ENCODE results near the gene SLC38A8.

SLC38A8 gene

DNA sequence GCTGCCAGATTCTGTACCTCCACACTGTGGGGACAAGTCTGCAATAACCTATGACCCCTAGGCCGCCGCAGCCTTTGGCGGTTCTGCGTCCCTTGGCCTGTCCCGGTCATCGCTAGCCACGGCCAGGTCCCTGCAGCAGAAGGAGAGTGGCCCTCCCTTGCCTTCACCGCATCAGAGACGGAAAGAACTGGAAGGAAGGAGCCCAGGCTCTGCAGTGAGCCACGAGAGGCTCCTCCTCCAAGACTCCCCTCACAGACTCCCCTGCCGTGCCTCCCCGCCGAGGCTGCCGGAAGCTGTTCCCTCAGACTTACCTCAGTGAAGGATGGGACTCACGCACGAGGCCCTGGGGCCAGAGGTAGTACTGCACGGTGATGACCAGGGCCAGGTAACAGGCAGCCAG is 11.0 kb downstream of the SLC38A8 start:
- no peak for DNase-seq (ENCODE audit: low spot score)

DNA sequence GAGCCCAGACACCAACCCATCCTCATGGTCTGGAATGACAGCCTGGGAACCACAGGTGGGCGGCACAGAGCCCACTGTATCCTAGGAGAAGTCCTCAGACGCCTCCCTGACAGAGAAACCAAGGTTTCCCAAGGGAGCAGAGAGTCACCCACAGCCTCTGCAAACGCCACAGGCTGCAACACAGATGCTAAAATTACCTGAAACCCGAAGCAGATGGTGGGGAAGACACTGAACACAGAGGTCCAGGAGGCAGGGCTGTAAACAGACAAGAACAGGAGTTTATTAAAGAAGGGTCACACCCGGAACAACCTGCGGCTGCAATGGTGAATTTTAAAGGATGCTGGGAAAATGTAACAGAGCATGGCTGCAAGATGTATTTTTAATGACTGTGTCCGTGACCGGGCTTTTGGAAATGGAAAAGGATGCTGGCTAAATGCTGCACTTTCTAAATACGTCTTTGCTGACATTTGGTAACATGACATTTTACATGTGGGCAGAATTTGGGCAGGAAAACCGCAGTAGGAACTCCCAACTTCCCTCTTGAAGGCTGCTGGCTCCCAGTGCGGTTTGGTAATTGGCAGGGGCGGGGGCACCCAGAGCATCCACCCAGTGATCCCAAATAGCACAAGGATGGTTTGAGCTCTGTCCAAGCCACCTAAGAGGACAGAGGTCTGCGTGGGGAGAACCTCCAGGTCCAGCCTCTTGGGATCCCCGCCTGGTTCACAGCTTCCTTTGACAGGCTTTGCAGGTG is 13.1 kb downstream of the SLC38A8 start:
- DNase-seq (ENCODE audit: low spot score): no peak

DNA sequence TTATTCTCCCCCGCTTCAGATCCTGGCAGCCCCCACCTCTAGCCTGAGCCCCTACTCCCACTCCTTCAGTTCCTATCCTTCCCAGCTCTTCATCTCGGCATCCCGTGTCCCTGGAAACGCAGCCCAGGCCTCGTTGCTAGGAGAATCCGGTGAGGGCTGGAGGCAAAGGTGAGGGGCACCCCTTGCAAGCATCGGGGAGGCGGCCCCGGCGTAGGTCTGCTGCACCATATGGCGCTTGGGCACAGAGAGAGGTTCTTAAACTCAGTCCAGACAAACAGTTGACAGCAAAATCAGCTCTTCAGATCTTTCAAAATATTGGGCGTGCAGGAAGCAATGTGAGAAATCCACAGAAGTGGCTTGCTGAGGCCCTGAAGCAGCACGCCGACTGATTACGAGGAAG is 15.0 kb downstream of the SLC38A8 start:
- peak; percentile 44 for DNase-seq (ENCODE audit: low spot score)

DNA sequence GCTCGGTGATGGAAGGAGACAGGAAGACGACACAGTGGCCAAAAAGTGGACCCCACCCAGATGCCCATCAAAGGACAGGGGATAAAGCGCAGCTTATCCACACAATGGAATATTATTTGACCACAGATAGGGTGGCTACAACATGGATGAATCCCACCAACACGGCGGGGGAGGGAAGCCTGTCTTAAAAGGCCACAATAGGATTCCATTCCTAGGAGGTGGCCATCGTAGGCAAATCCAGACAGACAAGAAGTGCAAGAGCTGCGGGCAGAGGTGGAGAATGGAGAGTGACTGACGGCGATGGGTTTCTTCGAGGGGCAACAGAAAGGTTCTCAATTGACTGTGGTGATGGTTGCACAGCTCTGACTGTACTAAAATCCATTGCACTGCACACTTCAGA is 16.0 kb downstream of the SLC38A8 start:
- no peak for DNase-seq (ENCODE audit: low spot score)

DNA sequence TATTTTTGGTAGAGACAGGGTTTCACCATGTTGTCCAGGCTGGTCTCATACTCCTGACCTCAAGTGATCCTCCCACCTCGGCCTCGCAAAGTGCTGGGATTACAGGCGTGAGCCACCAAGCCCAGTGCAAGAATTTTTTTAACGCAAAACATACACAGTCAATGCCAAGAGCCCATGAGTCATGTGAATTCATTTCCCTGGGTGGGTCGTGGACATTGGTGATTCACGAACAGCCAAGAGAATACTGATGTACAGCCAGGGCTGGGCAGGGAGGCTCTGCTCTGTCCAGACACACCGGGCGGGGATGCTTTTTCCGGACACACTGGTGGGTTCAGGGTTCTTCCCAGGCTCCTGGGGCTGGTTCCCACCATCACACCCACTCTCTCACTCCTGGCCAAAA is 17.7 kb downstream of the SLC38A8 start:
- no peak for DNase-seq (ENCODE audit: low spot score)

DNA sequence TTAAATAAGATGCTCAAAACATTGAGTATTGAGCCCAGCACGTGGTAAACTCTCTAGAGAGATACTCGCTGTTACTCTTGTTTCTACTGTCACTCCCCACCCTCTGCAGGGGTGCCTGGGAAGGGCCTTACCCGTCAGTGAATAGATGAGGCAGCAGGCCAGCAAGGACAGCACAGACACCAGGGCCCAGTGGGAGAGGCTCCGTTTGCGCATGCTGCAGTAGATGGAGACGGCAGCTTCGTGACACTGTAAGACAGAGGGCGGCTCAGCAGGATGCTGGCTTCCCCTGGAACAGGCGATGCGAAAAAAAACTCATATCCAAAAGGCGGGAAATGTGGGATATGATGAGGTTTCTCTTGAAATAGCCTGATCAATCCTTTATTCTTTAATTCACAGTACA is 20.0 kb downstream of the SLC38A8 start:
- peak; percentile 86 for DNase-seq (ENCODE audit: low spot score)

DNA sequence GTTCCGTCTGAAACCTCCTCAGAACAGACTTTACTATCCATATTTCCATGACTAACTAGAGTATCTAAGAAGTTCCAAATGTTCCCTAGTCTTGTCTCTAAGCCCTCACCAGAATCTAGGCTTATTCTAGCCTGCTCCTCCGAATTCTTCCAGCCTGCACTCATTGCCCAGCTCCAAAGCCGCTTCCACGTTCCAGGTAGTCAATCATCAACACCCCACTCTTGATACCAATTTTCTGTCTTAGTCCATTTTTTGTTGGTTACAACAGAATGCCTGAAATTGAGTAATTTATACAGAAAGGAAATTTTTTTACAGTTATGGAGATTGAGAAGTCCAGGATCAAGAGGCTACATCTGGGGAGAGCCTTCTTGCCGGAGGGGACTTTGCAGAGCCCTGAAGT is 21.1 kb downstream of the SLC38A8 start:
- no peak for DNase-seq (ENCODE audit: low spot score)

DNA sequence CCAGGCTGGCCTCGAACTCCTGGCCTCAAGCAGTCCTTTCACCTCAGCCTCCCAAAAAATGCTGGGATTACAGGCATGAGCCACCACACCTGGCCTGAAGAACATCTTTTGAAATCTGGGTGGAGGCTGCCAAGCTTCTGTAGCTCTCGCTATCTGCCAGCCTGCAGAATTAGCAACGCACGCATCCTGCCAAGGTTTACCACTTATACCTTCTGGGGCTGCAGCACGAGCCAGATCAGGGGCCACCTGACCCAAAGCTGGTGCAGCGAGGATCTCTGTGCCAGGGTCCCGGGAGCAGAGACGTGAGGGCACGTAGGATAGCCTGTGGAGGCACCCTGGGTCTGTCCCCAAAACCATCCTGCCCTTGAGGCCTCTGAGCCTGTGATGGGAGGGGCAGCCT is 22.2 kb downstream of the SLC38A8 start:
- DNase-seq (ENCODE audit: low spot score): peak; percentile 86

DNA sequence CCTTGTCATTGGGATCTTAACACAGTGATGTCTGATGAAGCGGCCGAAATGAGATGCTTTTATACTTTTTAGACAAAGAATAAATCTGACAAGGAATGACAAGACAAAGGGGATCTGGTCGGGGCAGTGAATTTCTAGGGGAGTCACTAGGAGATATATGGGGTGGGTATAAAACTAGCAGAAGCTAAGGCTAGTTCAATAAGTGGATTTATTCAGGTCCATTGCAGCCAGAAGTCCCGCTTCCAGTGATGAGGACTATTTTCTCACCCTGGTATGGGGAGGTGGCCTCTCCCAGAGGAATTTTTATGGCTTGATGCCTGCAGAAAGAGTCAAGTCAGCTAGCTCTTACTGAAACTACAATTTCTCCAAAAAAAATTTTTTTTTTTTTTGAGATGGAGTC is 23.9 kb downstream of the SLC38A8 start:
- no peak for DNase-seq (ENCODE audit: low spot score)

DNA sequence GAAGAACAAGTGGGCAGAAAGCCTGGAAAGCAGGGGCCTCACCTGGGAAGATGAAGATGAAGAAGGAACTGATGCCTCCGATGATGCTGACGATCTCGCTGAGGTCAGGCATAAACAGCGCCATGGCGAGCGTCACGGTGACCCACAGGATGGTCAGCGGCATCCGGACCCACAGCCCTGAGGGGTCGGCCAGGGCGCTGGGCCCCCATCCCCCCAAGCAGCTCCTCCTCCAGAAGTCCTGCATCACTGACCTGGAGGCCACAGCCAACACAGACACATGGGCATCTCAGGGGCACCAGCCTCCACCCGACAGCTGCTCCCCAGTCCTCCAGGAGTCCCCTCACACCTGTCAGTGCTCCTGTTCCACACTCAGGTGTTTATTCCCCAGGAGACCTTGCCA is 26.1 kb downstream of the SLC38A8 start:
- no peak for DNase-seq (ENCODE audit: low spot score)

DNA sequence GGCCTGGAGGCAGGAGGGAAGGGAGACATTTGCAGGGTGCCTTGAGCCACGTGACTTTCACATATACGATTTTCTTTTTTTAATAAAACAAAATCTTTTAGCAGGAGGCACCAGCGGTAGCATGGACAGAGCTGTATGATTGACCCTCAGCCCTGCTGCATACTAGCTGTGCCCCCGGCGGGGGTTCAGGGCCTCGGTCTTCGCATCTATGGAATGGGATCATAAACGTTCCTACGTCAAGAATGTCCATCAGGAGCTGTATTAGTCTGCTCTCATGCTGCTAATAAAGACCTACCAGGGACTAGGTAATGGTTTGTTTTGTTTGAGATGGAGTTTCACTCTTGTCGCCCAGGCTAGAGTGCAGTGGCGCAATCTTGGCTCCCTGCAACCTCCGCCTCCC is 27.2 kb downstream of the SLC38A8 start:
- no peak for DNase-seq (ENCODE audit: low spot score)

DNA sequence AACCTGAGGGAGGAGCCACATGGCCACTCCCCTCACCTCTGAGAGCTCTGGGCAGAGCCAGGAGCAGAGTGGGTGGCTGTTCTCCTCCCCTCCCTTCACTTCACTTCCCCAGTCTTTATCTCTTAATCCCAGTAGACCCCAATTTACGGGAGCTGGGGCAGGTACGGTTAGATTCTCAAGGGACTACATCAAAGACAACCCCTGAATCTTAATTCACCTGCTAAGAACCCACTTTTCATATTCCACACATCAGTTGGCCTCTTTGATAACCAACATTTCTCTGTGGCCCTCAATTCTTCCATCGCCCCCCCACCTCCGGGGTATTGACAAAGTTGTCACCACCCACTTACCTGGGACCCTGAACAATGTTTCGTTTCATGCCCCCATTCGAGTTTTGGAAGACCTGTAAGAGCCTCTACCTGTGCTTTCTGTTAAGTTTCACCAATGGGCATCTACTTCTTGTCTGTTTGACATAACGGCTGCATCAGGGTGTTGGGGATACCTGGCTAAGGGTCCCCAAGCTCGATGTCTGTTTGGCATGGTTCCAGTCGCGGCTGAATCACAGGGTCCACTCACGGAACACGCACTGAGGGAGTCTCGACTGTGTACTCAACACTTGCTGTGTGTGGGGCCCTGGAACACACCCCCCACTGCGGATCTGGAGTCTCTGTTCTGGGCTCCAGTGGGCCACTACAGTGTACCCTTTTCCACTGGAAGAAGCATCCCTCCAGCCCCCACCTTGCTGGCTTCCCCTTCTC is 27.8 kb downstream of the SLC38A8 start:
- DNase-seq (ENCODE audit: low spot score): no peak

DNA sequence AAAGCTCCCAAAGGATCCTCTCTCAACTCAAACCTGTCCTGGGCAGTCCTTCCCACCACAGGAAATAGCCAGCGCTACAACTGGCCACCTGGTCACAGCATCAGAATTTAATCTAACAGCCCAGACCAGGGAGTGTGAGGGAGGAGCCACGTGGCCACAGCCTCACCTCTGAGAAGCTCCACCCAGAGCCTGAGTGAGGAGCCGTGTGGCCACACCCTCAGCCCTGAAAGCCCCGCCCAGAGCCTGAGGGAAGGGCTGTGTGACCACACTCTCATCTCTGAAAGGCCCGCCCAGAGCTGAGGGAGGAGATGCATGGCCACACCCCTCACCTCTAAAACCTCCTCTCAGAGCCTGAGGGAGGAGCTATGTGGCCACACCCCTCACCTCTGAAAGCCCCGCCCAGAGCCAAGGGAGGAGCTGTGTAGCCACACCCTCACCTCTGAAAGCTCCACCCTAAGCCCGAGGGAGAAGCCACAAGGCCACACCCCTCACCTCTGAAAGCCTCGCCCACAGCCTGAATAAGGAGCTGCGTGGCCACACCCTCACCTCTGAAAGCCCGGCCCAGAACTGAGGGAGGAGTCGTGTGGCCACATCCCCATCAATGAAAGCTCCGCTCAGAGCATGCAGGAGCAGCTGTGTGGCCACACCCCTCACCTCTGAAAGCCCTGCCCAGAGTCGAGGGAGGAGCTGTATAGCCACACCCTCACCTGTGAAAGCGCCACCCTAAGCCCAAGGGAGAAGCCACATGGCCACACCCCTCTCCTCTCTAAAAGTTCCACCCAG is 28.6 kb downstream of the SLC38A8 start:
- DNase-seq (ENCODE audit: low spot score): peak; percentile 65

DNA sequence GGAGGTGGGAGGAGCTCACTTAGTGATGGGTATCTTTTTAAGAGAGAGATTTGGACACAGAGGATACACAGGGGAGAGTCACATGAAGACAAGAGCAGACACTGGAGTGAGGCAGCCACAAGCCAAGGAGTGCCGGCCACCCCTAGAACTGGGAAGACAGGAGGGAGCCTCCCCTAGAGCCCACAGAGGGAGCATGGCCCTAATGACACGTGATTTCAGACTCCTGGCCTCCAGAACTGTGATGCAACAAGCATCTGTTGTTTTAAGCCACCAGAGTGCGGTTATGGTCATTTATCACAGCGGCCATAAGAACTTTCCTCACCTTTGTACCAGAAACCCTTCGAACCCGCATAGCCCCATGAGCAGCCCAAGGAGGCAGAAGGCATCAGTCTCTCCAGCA is 33.3 kb downstream of the SLC38A8 start:
- no peak for DNase-seq (ENCODE audit: low spot score)

DNA sequence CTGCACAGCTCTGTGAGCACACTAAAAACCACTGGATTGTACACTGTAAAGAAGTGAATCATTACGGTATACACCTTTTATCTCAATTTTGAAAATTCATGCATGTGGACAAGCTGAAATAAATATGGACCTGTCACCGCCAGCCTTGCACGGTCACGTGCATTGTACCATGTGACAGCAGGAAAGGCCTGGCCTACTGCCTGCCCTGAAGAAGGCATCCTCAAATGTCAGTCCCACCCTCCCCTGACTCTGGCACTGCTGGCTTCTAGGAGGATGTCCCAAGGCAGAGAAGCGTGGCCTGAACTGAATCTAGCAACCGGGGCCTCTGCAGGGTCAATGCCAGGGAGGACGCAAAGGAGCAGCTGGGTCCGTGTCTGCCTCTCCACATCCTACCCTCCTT is 34.6 kb downstream of the SLC38A8 start:
- DNase-seq (ENCODE audit: low spot score): no peak

DNA sequence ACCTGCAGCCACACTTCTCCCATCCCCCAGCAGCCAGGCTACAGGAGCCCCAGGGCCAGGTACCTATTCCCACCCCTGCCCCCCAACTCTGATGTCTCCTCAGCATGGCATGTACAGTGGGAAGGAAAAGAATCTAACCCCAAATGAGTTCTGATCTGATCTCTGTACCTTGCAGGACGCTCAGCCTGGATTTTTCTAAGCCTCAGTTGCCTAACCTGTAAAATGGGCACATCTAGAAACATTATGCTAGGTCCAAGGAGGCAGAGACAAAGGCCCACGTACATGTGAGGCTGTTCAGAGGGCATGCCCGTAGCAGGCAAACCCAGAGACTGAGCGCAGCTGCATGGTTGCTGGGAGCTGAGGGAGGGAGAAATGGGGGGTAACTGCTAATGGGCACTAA is 35.1 kb downstream of the SLC38A8 start:
- DNase-seq (ENCODE audit: low spot score): no peak

DNA sequence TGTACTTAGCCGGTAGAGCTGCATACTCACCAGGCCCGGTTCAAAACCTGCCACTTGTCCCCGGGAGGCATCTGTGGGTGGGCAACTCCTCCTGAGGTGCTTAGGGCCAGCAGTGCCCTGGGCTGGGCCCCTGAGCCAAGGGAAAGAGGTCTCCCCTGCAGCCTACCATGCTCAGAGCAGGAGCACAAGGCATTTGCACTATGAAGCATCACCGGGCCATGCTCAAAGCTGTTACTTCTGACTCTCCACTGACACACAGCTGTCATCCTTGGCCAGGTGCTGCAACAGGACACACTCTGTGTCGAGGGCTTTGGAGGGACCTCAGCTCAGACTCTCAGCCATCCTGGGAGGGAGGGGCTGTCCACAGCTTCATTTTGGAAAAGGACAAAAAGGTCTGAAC is 37.2 kb downstream of the SLC38A8 start:
- no peak for DNase-seq (ENCODE audit: low spot score)

DNA sequence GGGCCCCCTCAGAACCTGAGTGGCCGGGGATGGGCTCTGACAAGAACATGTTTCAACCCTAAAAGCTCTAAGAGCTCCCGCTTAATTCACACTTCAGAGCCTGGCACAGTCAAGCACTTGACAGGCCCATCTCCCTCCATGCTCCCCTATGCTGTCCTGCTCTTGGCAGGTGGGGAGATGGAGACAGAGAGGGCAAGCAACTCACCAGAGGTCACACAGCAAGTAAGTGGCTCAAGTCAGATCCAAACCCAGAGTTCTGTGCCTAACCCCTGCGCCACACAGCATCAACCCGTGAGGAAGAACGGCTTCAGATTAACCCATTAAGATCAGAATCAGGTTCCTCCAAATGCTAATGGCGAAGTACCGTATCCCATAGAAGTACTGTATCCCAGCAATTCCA is 38.2 kb downstream of the SLC38A8 start:
- no peak for DNase-seq (ENCODE audit: low spot score)

DNA sequence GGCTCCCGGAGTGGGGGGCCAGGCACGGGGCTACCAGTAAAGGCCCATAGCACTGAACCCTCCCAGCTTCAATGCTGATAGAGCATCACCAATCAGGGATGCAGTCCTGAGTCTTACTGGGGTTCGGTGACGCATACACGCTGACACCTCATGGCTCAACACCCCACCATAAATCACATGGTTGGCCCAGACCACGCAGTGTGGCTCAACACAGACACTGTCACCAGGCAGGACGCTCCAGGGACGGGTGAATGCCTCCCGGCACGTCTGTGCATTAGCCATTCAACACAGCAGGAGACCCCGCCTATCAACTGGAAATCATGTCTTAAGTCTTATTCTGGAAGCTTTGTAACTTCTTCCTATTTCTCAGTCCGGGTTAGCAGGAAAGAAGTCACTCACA is 39.6 kb downstream of the SLC38A8 start:
- no peak for DNase-seq (ENCODE audit: low spot score)

DNA sequence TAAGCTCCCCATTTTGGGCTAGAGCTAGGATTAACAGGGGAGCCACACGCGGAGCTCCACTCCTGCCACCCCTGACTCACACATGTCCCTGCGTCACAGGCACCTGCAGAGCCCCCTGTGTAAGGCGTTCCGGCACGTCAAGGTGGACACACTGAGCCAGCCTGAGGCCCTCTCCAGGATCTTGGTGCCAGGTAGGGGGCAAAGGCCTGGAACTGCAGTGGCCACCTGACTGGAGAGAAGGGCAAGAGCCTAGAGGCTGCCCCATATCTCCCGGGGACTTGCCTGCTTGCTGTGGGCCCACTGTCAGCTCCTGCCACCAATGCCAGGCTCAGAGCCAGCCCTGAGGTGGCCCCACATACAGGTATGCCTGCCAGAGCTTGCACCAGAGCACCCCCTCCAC is 40.9 kb downstream of the SLC38A8 start:
- no peak for DNase-seq (ENCODE audit: low spot score)

DNA sequence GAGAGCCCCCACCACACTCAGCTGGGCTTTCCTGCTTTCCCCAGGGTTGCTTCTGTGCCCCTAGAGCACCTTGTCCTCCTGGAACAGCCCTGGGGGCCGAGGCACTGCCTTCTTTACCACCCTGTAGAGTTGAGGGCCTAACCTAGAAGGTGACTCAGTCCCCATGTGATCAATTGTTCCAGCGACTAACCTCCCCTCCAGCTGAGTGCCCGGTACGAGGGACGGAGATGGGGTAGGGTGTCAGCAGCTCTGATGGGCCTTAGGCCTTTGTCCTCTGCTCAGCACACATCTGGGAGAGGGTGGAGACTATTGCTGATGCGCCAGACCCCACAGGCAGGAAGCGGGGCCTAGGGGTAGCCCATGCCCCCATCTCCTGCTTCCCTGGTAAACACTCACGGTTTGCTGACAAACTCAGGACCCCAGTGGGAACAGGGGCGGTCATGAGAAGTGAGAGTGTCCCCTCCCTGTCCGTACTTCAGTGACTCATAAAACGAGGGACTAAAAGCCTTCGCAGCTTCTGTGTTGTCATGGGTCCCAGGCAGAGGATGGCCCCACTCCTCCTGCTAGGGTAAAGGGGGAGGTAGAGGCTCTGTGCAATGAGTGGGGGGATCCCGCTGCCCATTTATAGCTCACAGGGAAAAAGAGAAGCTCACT is 41.5 kb downstream of the SLC38A8 start:
- DNase-seq (ENCODE audit: low spot score): no peak

DNA sequence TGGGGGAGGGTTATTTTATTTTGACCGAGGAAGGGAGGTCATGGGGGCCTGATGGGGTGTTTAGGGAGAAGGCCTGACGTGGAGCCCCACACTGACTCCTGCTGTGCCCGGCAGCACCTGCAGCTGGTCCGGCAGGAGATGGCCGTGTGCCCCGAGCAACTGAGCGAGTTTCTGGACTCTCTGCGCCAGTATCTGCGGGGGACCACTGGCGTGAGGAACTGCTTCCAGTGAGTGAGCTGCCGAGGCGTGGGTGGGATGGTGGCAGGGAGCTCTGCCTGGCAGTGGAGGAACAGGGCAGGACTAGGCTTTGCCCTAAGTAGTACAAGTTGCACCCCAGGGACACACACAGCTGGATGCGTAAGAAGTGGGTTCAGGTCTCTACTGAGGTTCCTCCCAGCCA is 44.5 kb downstream of the SLC38A8 start:
- no peak for DNase-seq (ENCODE audit: low spot score)
